GM12873 (cell line): ENCODE data around the gene LMX1B.

Experiments
- CTCF ChIP-seq: IDR thresholded peaks from 2 replicates; pipeline ENCODE4 v1.5.1; 2012; ENCODE audit warnings: low read depth, mild to moderate bottlenecking, moderate library complexity, low read length, control low read depth; ENCODE audit not compliant: insufficient read depth; ENCODE audit errors: missing control alignments

The LMX1B gene

GRCh38 chr9:126612326-126612812, 1.4 kb upstream of the LMX1B start:
- no peak for TF ChIP-seq CTCF

- TF ChIP-seq CTCF, result no peak
These were observed 701 bp upstream of the LMX1B start for GRCh38 chr9:126612813-126613641.

GRCh38 chr9:126614088-126614454, 343 bp downstream of the LMX1B start:
- no peak for TF ChIP-seq CTCF

GRCh38 chr9:126614455-126615244, 922 bp downstream of the LMX1B start:
- TF ChIP-seq CTCF, result no peak

- TF ChIP-seq CTCF, result no peak
These were observed 1.6 kb downstream of the LMX1B start for GRCh38 chr9:126615245-126615790.

- no peak for TF ChIP-seq CTCF
These were observed 2.2 kb downstream of the LMX1B start for GRCh38 chr9:126615791-126616447.
